ENCODE data around the gene YIF1A.

YIF1A gene

DNA sequence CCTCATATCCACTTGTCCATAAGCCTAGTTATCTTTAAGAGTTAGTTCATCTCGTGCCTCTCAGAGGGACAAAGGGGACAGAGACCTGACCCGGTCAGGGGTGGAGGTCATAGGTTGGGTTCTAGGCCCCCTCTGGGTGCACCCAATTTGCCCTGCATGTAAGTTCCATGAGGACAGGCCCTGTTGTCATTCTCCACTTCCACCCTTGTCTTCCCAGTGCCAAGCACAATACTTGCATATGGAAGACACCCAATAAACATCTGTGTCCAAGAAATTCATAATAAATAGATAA lies 1.3 kb upstream of the YIF1A start:
- Mint-ChIP-seq H3K9me3 (no peaks in the 10 kb centered on the region), H3K36me3 (ENCODE audit: low read depth) (peaks cover 24% of the 10 kb centered on the region), H3K4me1 (ENCODE audit: low read depth) (peaks cover 44% of the 10 kb centered on the region), H3K27ac (no peak overlapping the region), H3K27me3 (peaks cover 43% of the 10 kb centered on the region), H3K4me3 (no peak overlapping the region)
- intact Hi-C loops (cut with micrococcal nuclease) = no loop called here

DNA sequence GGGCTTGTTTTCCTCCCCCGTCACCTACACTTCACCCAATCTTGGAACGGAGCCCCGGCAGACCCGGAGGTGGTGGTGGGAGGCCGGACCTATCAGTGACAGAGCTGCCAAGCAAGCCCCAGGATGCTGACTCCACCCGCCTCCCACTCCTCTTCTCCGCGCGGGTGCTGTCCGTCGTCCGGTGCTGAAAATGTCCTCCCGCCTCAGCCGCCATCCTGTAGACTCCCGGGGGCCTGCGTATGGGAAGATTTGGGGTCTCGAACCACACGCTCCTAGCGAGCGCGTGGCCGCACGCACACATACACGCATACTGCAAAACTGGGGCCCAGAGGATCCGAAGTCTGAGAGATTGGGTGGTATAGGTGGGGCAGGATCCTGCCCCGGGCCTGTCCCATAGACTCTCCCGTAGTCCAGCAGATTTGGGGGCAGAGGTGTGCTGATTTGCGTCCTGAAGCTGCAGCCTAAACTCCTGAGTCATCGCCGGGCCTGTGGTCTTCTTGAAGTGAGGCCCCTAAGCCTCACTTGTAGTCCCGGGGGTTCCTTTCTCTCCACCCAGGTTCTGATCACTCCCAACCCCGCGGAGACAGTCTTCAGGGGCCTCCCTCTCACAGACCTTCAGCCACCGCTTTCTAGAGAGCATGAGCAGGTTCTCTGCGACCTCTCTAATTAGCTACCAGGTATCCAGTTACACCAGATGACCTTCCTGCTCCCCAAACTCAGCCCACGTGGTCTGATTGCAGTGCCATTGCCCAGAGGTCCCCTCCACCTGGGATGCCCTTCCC lies 796 bp upstream of the YIF1A start:
- Mint-ChIP-seq H3K36me3 (ENCODE audit: low read depth) (peaks cover 30% of the 10 kb centered on the region), H3K4me3 (peak overlapping the region; percentile 85), H3K9me3 (no peaks in the 10 kb centered on the region), H3K4me1 (ENCODE audit: low read depth) (peaks cover 44% of the 10 kb centered on the region), H3K27me3 (peaks cover 43% of the 10 kb centered on the region), H3K27ac (peak overlapping the region; percentile 80)
- intact Hi-C loops (cut with micrococcal nuclease) = no loop called here

- peaks cover 45% of the 10 kb centered on the region for H3K36me3 Mint-ChIP-seq (ENCODE audit: low read depth)
- H3K27me3 Mint-ChIP-seq = peaks cover 28% of the 10 kb centered on the region
Observed at GRCh38 chr11:66287889-66288670, 863 bp downstream of the YIF1A start.

DNA sequence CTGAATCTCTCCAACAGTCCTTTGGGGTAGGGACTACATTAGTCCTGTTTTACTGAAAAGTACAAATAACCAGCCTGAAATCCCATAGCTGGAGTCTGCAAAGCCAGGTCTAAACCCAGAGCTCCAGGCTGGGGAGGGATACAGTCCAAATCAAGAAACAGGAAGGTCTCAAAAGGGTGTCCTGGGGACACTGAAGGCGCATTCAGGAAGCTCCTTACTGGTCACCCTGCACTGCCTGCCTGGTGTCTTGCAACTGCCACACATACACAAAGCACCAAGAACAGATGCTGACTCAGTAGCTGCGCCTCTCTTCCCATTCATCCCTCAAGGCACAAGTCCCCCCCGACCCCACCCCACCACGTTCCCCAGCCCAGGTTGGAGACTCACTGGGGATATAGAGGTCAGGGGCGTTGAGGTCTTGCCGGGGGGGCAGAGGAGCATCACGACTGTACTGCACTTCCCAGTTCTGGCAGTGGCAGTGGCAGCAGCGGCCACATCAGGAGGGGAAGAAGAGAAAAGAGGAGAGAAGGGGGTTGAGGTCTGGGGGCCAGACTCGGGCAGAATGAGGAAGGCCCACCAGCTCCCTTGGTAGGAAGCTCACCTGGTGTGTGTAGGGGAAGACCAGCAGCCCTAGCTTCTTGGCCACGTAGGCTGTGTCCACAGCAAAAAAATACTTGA lies 1.6 kb downstream of the YIF1A start:
- H3K4me3 Mint-ChIP-seq = peak overlapping the region; percentile 85
- peak overlapping the region; percentile 80 for H3K27ac Mint-ChIP-seq
- H3K4me1 Mint-ChIP-seq (ENCODE audit: low read depth) = peaks cover 48% of the 10 kb centered on the region
- no peaks in the 10 kb centered on the region for H3K9me3 Mint-ChIP-seq
- peaks cover 20% of the 10 kb centered on the region for H3K27me3 Mint-ChIP-seq
- intact Hi-C loops (cut with micrococcal nuclease) = no loop called here
- H3K36me3 Mint-ChIP-seq (ENCODE audit: low read depth) = peaks cover 47% of the 10 kb centered on the region

More at GRCh38 chr11:66287889-66288670, 863 bp downstream of the YIF1A start:
- H3K27ac Mint-ChIP-seq = peak overlapping the region; percentile 80
- H3K9me3 Mint-ChIP-seq = no peaks in the 10 kb centered on the region
- peak overlapping the region; percentile 85 for H3K4me3 Mint-ChIP-seq
- intact Hi-C loops (cut with micrococcal nuclease) = no loop called here
- H3K4me1 Mint-ChIP-seq (ENCODE audit: low read depth) = peaks cover 47% of the 10 kb centered on the region

GRCh38 chr11:66286699-66287098 lies 2.2 kb downstream of the YIF1A start:
- H3K4me3 Mint-ChIP-seq = no peak overlapping the region
- H3K9me3 Mint-ChIP-seq = no peaks in the 10 kb centered on the region
- intact Hi-C loops (cut with micrococcal nuclease) = no loop called here
- peaks cover 23% of the 10 kb centered on the region for H3K27me3 Mint-ChIP-seq
- H3K4me1 Mint-ChIP-seq (ENCODE audit: low read depth) = peaks cover 51% of the 10 kb centered on the region
- peak overlapping the region; percentile 80 for H3K27ac Mint-ChIP-seq
- H3K36me3 Mint-ChIP-seq (ENCODE audit: low read depth) = peaks cover 47% of the 10 kb centered on the region

GRCh38 chr11:66285250-66285947 lies 3.5 kb downstream of the YIF1A start:
- H3K36me3 Mint-ChIP-seq (ENCODE audit: low read depth) = peaks cover 47% of the 10 kb centered on the region
- intact Hi-C loops (cut with micrococcal nuclease) = no loop called here
- H3K9me3 Mint-ChIP-seq = no peaks in the 10 kb centered on the region
- no peak overlapping the region for H3K27ac Mint-ChIP-seq
- H3K27me3 Mint-ChIP-seq = peaks cover 22% of the 10 kb centered on the region
- H3K4me3 Mint-ChIP-seq = no peak overlapping the region
- H3K4me1 Mint-ChIP-seq (ENCODE audit: low read depth) = peaks cover 51% of the 10 kb centered on the region

DNA sequence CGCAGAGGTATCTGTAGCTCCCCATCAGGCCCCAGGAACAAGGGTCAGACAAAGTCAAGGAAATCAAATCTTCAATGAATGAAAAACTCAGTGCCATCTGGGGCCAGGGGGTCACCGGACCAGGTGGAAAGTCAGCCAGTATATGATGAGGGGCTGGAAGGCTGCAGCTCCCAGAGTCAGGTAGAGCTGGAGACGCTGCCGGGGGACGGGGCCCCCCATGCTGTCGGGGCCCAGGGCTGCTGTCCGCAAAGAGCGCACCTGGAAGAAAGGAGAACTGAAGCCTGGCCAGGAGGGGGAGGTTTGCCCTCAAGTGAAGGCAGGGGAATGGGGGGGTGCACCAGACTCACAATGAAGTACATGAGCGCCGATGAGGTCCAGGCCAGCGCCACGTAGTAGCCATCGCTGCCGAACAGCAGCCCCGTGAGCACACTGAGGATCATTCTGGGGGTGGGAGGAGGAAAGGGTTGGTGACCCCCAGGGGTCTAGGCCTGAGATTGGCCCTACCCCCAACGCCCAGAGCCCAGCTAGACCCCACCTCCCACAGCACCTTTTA lies 4.3 kb downstream of the YIF1A start:
- Mint-ChIP-seq H3K27ac (no peak overlapping the region), H3K4me1 (ENCODE audit: low read depth) (peaks cover 45% of the 10 kb centered on the region), H3K36me3 (ENCODE audit: low read depth) (peaks cover 50% of the 10 kb centered on the region), H3K27me3 (peaks cover 22% of the 10 kb centered on the region), H3K9me3 (no peaks in the 10 kb centered on the region), H3K4me3 (no peak overlapping the region)
- intact Hi-C loops (cut with micrococcal nuclease) = no loop called here

- Mint-ChIP-seq H3K27ac (no peak overlapping the region), H3K27me3 (peaks cover 32% of the 10 kb centered on the region)
Observed at GRCh38 chr11:66283461-66284105, 5.4 kb downstream of the YIF1A start.

DNA sequence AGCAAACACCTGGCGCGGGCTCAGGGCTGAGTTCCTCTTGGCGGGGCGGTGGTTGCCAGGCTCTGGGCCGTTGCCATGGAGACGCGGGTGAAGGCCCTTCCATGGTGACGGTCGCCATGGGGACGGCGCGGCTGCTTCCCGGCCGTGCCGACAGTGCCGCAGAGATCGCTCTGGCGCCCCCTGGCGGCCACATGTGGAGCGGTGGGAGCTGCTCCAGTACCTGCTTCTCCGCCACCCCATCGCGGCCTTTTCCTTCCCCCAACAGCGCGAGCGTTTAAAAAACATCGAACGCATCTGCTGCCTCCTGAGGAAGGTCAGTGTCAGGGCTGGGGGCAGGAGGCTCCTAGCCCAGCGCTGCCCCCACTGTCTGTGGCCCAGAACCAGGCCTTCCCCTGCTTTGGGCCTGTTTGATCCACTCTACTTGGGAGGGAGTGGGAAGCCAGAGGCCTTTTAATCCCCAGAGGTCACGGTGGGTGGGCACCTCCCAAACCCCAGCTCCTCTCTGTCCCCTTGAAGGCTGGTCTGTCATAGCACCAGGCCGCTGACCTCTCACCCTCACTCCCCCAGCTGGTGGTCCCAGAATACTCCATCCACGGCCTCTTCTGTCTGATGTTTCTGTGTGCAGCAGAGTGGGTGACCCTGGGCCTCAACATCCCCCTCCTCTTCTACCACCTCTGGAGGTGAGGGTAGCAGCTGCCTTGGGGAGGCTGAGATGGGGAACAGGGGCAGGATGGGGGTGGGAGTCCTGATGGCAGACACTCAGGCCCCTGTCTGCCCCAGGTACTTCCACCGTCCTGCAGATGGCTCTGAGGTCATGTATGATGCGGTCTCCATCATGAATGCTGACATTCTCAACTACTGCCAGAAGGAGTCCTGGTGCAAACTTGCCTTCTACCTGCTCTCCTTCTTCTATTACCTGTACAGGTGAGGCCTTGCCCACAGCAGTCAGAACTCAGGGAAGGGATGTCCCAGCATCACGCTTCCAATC lies 6.2 kb downstream of the YIF1A start:
- Mint-ChIP-seq H3K27ac (no peak overlapping the region), H3K9me3 (no peaks in the 10 kb centered on the region), H3K4me3 (no peak overlapping the region), H3K27me3 (peaks cover 33% of the 10 kb centered on the region), H3K36me3 (ENCODE audit: low read depth) (peaks cover 44% of the 10 kb centered on the region), H3K4me1 (ENCODE audit: low read depth) (peaks cover 45% of the 10 kb centered on the region)
- intact Hi-C loops (cut with micrococcal nuclease) = loop anchor here (1.0 to 2.0 kb wide), 2 partner anchors 14 to 60 kb away; partner anchors contain the start of gene RAB1B

More at GRCh38 chr11:66283461-66284105, 5.4 kb downstream of the YIF1A start:
- H3K9me3 Mint-ChIP-seq = no peaks in the 10 kb centered on the region
- peaks cover 51% of the 10 kb centered on the region for H3K4me1 Mint-ChIP-seq (ENCODE audit: low read depth)
- H3K36me3 Mint-ChIP-seq (ENCODE audit: low read depth) = peaks cover 46% of the 10 kb centered on the region
- intact Hi-C loops (cut with micrococcal nuclease) = loop anchor here (2.0 kb wide), 1 partner anchor 15 kb away; the partner anchor contains the start of gene RAB1B
- H3K4me3 Mint-ChIP-seq = no peak overlapping the region

- H3K27me3 Mint-ChIP-seq = peaks cover 42% of the 10 kb centered on the region
- peaks cover 46% of the 10 kb centered on the region for H3K36me3 Mint-ChIP-seq (ENCODE audit: low read depth)
- peaks cover 45% of the 10 kb centered on the region for H3K4me1 Mint-ChIP-seq (ENCODE audit: low read depth)
- no peak overlapping the region for H3K27ac Mint-ChIP-seq
- no peak overlapping the region for H3K4me3 Mint-ChIP-seq
- intact Hi-C loops (cut with micrococcal nuclease) = loop anchor here (1.0 to 2.0 kb wide), 2 partner anchors 13 to 60 kb away; partner anchors contain the start of gene RAB1B
- H3K9me3 Mint-ChIP-seq = no peaks in the 10 kb centered on the region
Observed at GRCh38 chr11:66281776-66282467, 7.0 kb downstream of the YIF1A start.

DNA sequence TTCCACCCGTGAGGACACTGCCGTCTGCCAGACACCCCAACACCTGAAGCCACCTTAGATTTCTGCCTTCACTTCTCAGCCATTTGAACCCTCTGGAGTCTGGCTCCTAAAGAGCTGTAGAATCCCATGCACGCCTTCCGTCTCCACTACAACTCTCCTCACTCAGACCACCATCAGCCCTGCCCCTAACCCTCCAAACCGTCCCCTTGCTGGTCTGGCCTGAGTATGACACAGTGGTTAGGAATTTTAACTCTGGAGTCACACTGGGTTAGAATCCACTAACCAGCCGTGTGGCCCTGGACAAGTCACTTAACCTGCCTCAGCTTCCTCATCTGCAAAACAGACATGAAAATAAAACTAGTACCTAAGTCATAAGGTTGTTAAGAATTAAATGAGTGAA lies 7.9 kb downstream of the YIF1A start:
- no peaks in the 10 kb centered on the region for H3K9me3 Mint-ChIP-seq
- H3K27me3 Mint-ChIP-seq = peaks cover 46% of the 10 kb centered on the region
- intact Hi-C loops (cut with micrococcal nuclease) = no loop called here
- no peak overlapping the region for H3K27ac Mint-ChIP-seq
- H3K4me3 Mint-ChIP-seq = no peak overlapping the region
- H3K36me3 Mint-ChIP-seq (ENCODE audit: low read depth) = peaks cover 50% of the 10 kb centered on the region
- peaks cover 43% of the 10 kb centered on the region for H3K4me1 Mint-ChIP-seq (ENCODE audit: low read depth)

- Mint-ChIP-seq H3K9me3 (no peaks in the 10 kb centered on the region), H3K4me3 (no peak overlapping the region), H3K4me1 (ENCODE audit: low read depth) (peaks cover 43% of the 10 kb centered on the region), H3K27ac (no peak overlapping the region), H3K36me3 (ENCODE audit: low read depth) (peaks cover 50% of the 10 kb centered on the region), H3K27me3 (peaks cover 46% of the 10 kb centered on the region)
- intact Hi-C loops (cut with micrococcal nuclease) = no loop called here
Observed at GRCh38 chr11:66280428-66280827, 8.5 kb downstream of the YIF1A start.

All from dendritic cell treated with granulocyte-macrophage colony-stimulating factor and Interleukin-4, amounts not matched to agents 40 ng/mL and 50 ng/mL, for 4 days (primary cell).